K562 (cell line): ENCODE data around the gene ETS2. TPM values are rescaled to one million over a fixed set of nuclear protein-coding genes. Genes with fewer than 3 reads are reported as not detected.

ENCODE experiments used
- ATAC-seq: fragments of 200-7000 bp; cut with Tn5 transposase; 3 replicates; pipeline ENCODE4 v1.9.1; 2020; ENCODE audit warnings: moderate library complexity
- BruUV-seq: library from RNA; stranded (reverse); fragments of 400-500 nt; replicated peaks from 2 replicates; lab custom pipeline; 2021; lab: Mats Ljungman, UMichigan
- CTCF ChIA-PET: fragments of 300-600 bp; formaldehyde crosslinking; extraction: SDS; loops from one replicate; lab custom pipeline; 2021; ENCODE audit warnings: low intra/inter-chr PET ratio; lab: Yijun Ruan, JAX
- POLR2A ChIA-PET: fragments of 300-600, 350-650 bp; sonication (Branson Sonifier 250); formaldehyde crosslinking; extraction: SDS; loops from one replicate; lab custom pipeline; 2021; ENCODE audit warnings: antibody characterized with exemption, inconsistent platforms; lab: Yijun Ruan, JAX
- DNase-seq, 4 experiments: peaks; one replicate each; pipeline versions ENCODE4 v3.0.0 to v3.0.0-alpha.2; 2011 to 2018; ENCODE audit warnings: low spot score in 3 of 4, mixed read lengths in 3 of 4; ENCODE audit errors: extremely low read depth in 1 of 4
- FAIRE-seq: peaks from 2 replicates; lab custom pipeline; 2011; peaks lifted over from hg19 to GRCh38; lab: Jason Lieb, UNC
- H2AFZ ChIP-seq: 2 replicates; pipeline ENCODE4 v1.6.0; 2011; ENCODE audit warnings: low read depth, low read length, control low read depth, inconsistent platforms
- H3K27ac ChIP-seq: fragments of 200-600 bp; 3 replicates; pipeline ENCODE4 v1.8.0; 2011; ENCODE audit warnings: low read depth, mild to moderate bottlenecking, control low read depth, inconsistent platforms, low read length, moderate library complexity, mixed read lengths; ENCODE audit errors: extremely low read depth
- H3K27me3 ChIP-seq, 2 experiments: fragments of 300-600 bp in 1 of 2; 2 replicates in 1 of 2; 3 replicates in 1 of 2; pipeline versions ENCODE4 v1.6.0 to v1.8.0; 2011; ENCODE audit warnings: inconsistent platforms in 2 of 2, low read length in 2 of 2, mild to moderate bottlenecking in 1 of 2, mixed read lengths in 1 of 2, moderate library complexity in 1 of 2; ENCODE audit not compliant: control insufficient read depth in 2 of 2, insufficient read depth in 2 of 2
- H3K36me3 ChIP-seq: fragments of 300-600 bp; 3 replicates; pipeline ENCODE4 v1.8.0; 2011; ENCODE audit warnings: mild to moderate bottlenecking, low read length, inconsistent platforms; ENCODE audit not compliant: control insufficient read depth, insufficient read depth
- H3K4me1 ChIP-seq, 2 experiments: fragments of 200-600 bp in 1 of 2; replicated peaks in 1 of 2; 2 replicates in 1 of 2; 3 replicates in 1 of 2; pipeline versions ENCODE4 v1.5.1 to v1.8.0; 2011; ENCODE audit warnings: inconsistent platforms in 2 of 2, low read length in 2 of 2, mild to moderate bottlenecking in 1 of 2, mixed read lengths in 1 of 2, moderate library complexity in 1 of 2; ENCODE audit not compliant: control insufficient read depth in 2 of 2, insufficient read depth in 2 of 2
- H3K4me2 ChIP-seq: 2 replicates; pipeline ENCODE4 v1.6.1; 2011; ENCODE audit warnings: low read length, control low read depth, inconsistent platforms, mixed read lengths; ENCODE audit not compliant: insufficient read depth
- H3K4me3 ChIP-seq: fragments of 200-600 bp; sonication (generic), shearing (Covaris generic); 2 replicates; pipeline ENCODE4 v1.5.1; 2016; ENCODE audit warnings: control low read depth, inconsistent platforms
- H3K79me2 ChIP-seq: fragments of 200-600 bp; 3 replicates; pipeline ENCODE4 v1.8.0; 2011; ENCODE audit warnings: low read length, inconsistent platforms; ENCODE audit not compliant: control insufficient read depth, insufficient read depth
- H3K9ac ChIP-seq, 2 experiments: 2 replicates each; pipeline versions ENCODE4 v1.6.0 to v1.6.1; 2011; ENCODE audit warnings: low read depth in 2 of 2, low read length in 2 of 2, control low read depth in 1 of 2, inconsistent platforms in 1 of 2, mild to moderate bottlenecking in 1 of 2, mixed read lengths in 1 of 2; ENCODE audit not compliant: insufficient read depth in 1 of 2
- H3K9me1 ChIP-seq: one replicate; pipeline ENCODE4 v1.6.0; 2011; ENCODE audit warnings: inconsistent platforms, mild to moderate bottlenecking, low read length, moderate library complexity; ENCODE audit not compliant: control insufficient read depth, insufficient read depth
- H3K9me3 ChIP-seq: replicated peaks from 2 replicates; pipeline ENCODE4 v1.5.1; 2011; ENCODE audit warnings: low read depth, low read length, inconsistent platforms; ENCODE audit not compliant: control insufficient read depth, insufficient read depth
- H4K20me1 ChIP-seq: replicated peaks from 2 replicates; pipeline ENCODE4 v1.6.1; 2011; ENCODE audit warnings: low read length, inconsistent platforms, mixed read lengths; ENCODE audit not compliant: control insufficient read depth, insufficient read depth
- C11orf30 ChIP-seq: fragments of 450-650 bp; IDR thresholded peaks from 2 replicates; pipeline ENCODE4 v1.6.1; 2016; ENCODE audit warnings: low read depth, mild to moderate bottlenecking
- DPF2 ChIP-seq: fragments of 450-650 bp; IDR thresholded peaks from 2 replicates; pipeline ENCODE4 v1.6.1; 2016
- E2F3 ChIP-seq: fragments of 250-450 bp; sonication (Bioruptor Pico); IDR thresholded peaks from 2 replicates; pipeline ENCODE4 v1.4.0; 2020; ENCODE audit warnings: mild to moderate bottlenecking
- HNRNPK ChIP-seq: fragments of 200-400 bp; formaldehyde crosslinking; IDR thresholded peaks from one replicate; pipeline ENCODE4 v1.6.1; 2018; ENCODE audit warnings: mild to moderate bottlenecking, low read depth, low read length; ENCODE audit not compliant: poor library complexity, severe bottlenecking
- IFI16 ChIP-seq: fragments of 250-450 bp; sonication (Bioruptor Pico); IDR thresholded peaks from 2 replicates; pipeline ENCODE4 v2.1.2; 2022; ENCODE audit warnings: mild to moderate bottlenecking, inconsistent platforms
- JUND ChIP-seq, 2 experiments: IDR thresholded peaks; 2 replicates in 1 of 2; 3 replicates in 1 of 2; pipeline ENCODE4 v1.6.1; 2011; ENCODE audit warnings: borderline replicate concordance in 2 of 2, low read depth in 2 of 2, low read length in 2 of 2, improper control_type of control experiment in 1 of 2, missing biosample characterization in 1 of 2, missing genetic modification characterization in 1 of 2, missing genetic modification reagents in 1 of 2
- MAFG ChIP-seq: fragments of 450-650 bp; conservative IDR thresholded peaks from 2 replicates; pipeline ENCODE4 v1.6.1; 2016; ENCODE audit warnings: missing genetic modification characterization, missing compliant biosample characterization
- MLLT1 ChIP-seq, 2 experiments: fragments of 450-650 bp; IDR thresholded peaks; 2 replicates each; pipeline ENCODE4 v1.6.1; 2016
- MTA2 ChIP-seq: fragments of 450-650 bp; IDR thresholded peaks from 2 replicates; pipeline ENCODE4 v1.6.1; 2016; ENCODE audit warnings: low read depth
- NFE2 ChIP-seq: IDR thresholded peaks from 2 replicates; pipeline ENCODE4 v1.6.1; 2014; ENCODE audit warnings: antibody characterized with exemption, low read depth
- POLR2A ChIP-seq: fragments of 450-650 bp; conservative IDR thresholded peaks from 2 replicates; pipeline ENCODE4 v1.6.1; 2016
- RAD51 ChIP-seq: fragments of 450-650 bp; IDR thresholded peaks from 2 replicates; pipeline ENCODE4 v1.7.1; 2016; ENCODE audit warnings: low read depth, mild to moderate bottlenecking, borderline replicate concordance
- SMARCE1 ChIP-seq: fragments of 450-650 bp; IDR thresholded peaks from 2 replicates; pipeline ENCODE4 v1.7.1; 2016; ENCODE audit warnings: mild to moderate bottlenecking
- ZBTB9 ChIP-seq: fragments of 450-650 bp; formaldehyde crosslinking; IDR thresholded peaks from 2 replicates; pipeline ENCODE4 v1.4.0; 2020; ENCODE audit warnings: mild to moderate bottlenecking, moderate library complexity
- ZHX1 ChIP-seq: fragments of 150-350 bp; conservative IDR thresholded peaks from 2 replicates; pipeline ENCODE4 v1.6.1; 2014; ENCODE audit warnings: low read length
- ZNF263 ChIP-seq: sonication (generic); formaldehyde crosslinking; IDR thresholded peaks from 2 replicates; pipeline ENCODE4 v1.8.0; 2022; ENCODE audit warnings: mild to moderate bottlenecking, missing genetic modification reagents, borderline replicate concordance
- WGBS: fragments of 100-300 bp; shearing (Covaris generic); methylation state at CpG from one replicate; pipeline ENCODE4 v1.1.6; 2016; ENCODE audit warnings: low coverage, mixed read lengths; ENCODE audit not compliant: insufficient coverage; ENCODE audit errors: missing lambda C conversion rate; 5-methylcytosine and 5-hydroxymethylcytosine counted together
- in situ Hi-C: fragments of 300-500 bp; cut with MboI; formaldehyde crosslinking; loops from 4 replicates; pipeline ENCODE4 v1.15.0; 2018; ENCODE audit warnings: inconsistent platforms, mixed read lengths
- intact Hi-C: fragments of 100-400 bp; cut with micrococcal nuclease; formaldehyde crosslinking; loops from 2 replicates; pipeline ENCODE4 v1.14.2; 2022
- polyA plus RNA-seq, 8 experiments: library from polyadenylated mRNA; depleted of rRNA in 4 of 8; stranded (reverse) in 5 of 8; unstranded in 3 of 8; fragments of >200 nt; fragmentation: Nextera tagmentation in 2 of 8; fragmentation: Illumina TruSeq in 1 of 8; extraction: Ambion mirVana in 2 of 8; extraction: Trizol in 1 of 8; gene quantifications; 2 replicates each; pipeline versions ENCODE4 v1.2.1 to v1.2.3, GENCODE V29; 2011 to 2014; ENCODE audit warnings: inconsistent platforms in 1 of 8, missing spikeins in 1 of 8
- total RNA-seq, 7 experiments: library from RNA; depleted of rRNA in 6 of 7; stranded (reverse); fragments of >200 nt in 6 of 7; fragmentation: Illumina TruSeq in 2 of 7; extraction: Trizol in 2 of 7; gene quantifications; 2 replicates each; pipeline versions ENCODE4 v1.2.1 to v1.2.3, GENCODE V29; 2011 to 2021; ENCODE audit warnings: low replicate concordance in 1 of 7

ETS2 gene
- total and polyA plus RNA-seq, 9 of the 15 experiments (the other 6 are each of a cell fraction or from before 2014, with no cell fraction given) = 1.7 to 24.4 (median 12.2) TPM

GRCh38 chr21:38852278-38852677 is 46.5 kb downstream of the ETS2 start:
- intact Hi-C loops = loop anchor here (5.0 kb wide), 1 partner anchor 45 kb away; the partner anchor contains the start of gene ETS2
- CTCF ChIA-PET = no interaction called here
- 26% methylated on average over 3 of the region's 3 CpGs for WGBS
- Histone ChIP-seq H3K27ac (no peak overlapping the region; the same call in 2 of the 3 replicates), H3K4me2 (no peak overlapping the region), H3K9me3 (no peaks in the 10 kb centered on the region), H3K79me2 (no peaks in the 10 kb centered on the region), H3K9ac (peak overlapping the region in 1 of 2 experiments; percentile 6; a peak in 1 of 4 replicates), H4K20me1 (no peaks in the 10 kb centered on the region), H3K4me1 (peaks cover 32 to 57% of the 10 kb centered on the region in 2 experiments), H3K9me1 (no peaks in the 10 kb centered on the region), H3K4me3 (no peak overlapping the region), H3K36me3 (no peaks in the 10 kb centered on the region), H2AFZ (peak overlapping the region; percentile 46), H3K27me3 (no peaks in the 10 kb centered on the region)
- DNase-seq = peak in 2 of 4 experiments; percentile 25 to 55
- in situ Hi-C loops = no loop called here
- 0 out of 3 replicates have a peak, but pooled peaks have one; percentile 4 for ATAC-seq
- BruUV-seq = no TSS peak
- POLR2A ChIA-PET = interaction anchor here (0.8 to 3.6 kb wide), 3 partner anchors 12 to 20 kb away, joined by 3 to 12 read pairs (median 7); no protein-coding TSS in a partner anchor
- no peak for FAIRE-seq
- peak; percentile 45 for TF ChIP-seq MAFG (tag)
- peak; percentile 71 for TF ChIP-seq C11orf30
- 0 out of 2 replicates have a peak, but pooled peaks have one; percentile 12 for TF ChIP-seq MTA2
- peak; percentile 71 for TF ChIP-seq NFE2
- TF ChIP-seq MLLT1 (IDR thresholded peaks at IDR 0.05) = no peak
- peak; percentile 49; the same call in 1 of the 2 replicates for TF ChIP-seq DPF2
- no peak for TF ChIP-seq HNRNPK
- TF ChIP-seq ZNF263 (CRISPR knock-in tag) = no peak
- TF ChIP-seq ZBTB9 (CRISPR knock-in tag) = no peak
- no peak for TF ChIP-seq POLR2A
- TF ChIP-seq ZHX1 = no peak
- TF ChIP-seq SMARCE1 = peak; percentile 26; the same call in 1 of the 2 replicates
- TF ChIP-seq JUND (IDR thresholded peaks at IDR 0.05; ENCODE audit: borderline replicate concordance, low read depth, low read length) = 0 out of 2 replicates have a peak, but pooled peaks have one; percentile 36
- no peak; the same call in 2 of the 3 replicates for TF ChIP-seq JUND (tag; IDR thresholded peaks at IDR 0.05; ENCODE audit: borderline replicate concordance, low read depth, low read length)
- TF ChIP-seq E2F3 (CRISPR knock-in tag) = no peak
- no peak for TF ChIP-seq IFI16 (CRISPR knock-in tag)
- no peak for TF ChIP-seq RAD51
